Inflammatory macrophage (primary cell): ENCODE results near the gene NCOA1.
A peak's percentile ranks its signal among the peaks of the same experiment; 100 is the strongest.
"Not testable (repeated sequence)": the region's sequence is repeated elsewhere in the genome, so short reads cannot be mapped to it uniquely, and the experiment has no call there.

ENCODE experiments used
- DNase-seq, 2 donors: peaks; one replicate each; pipeline ENCODE4 v3.0.0-alpha.2; 2020 to 2022

The NCOA1 gene

DNA sequence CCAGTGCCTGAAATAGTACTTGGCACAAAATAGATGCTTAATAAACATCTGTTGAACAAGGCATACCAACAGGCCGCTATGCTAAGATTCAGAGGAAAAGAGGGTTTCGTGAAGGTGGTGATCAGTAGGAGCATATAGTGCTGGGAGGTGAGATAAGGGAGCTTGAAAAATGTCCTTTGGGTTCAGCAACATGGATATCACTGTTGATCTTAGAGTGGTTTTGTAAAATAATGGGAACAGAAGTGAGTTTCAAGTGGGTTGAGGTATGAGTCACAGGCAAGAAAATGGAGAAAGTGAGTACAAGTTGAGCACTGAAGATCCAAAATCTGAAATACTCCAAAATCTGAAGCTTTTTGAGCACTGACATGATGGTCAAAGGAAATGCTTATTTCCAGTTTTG, 306.6 kb downstream of the NCOA1 start:
- DNase-seq, result no peak

DNA sequence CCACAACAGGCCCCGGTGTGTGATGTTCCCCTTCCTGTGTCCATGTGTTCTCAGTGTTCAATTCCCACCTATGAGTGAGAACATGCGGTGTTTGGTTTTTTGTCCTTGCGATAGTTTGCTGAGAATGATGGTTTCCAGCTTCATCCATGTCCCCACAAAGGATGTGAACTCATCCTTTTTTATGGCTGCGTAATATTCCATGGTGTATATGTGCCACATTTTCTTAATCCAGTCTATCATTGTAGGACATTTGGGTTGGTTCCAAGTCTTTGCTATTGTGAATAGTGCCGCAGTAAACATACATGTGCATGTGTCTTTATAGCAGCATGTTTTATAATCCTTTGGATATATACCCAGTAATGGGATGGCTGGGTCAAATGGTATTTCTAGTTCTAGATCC, 309.4 kb downstream of the NCOA1 start:
- not testable (repeated sequence) for DNase-seq

GRCh38 chr2:24805811-24806660, 315.0 kb downstream of the NCOA1 start:
- DNase-seq, result not testable (repeated sequence)

- peak in 1 of 2 donors; percentile 16 for DNase-seq
Observed at GRCh38 chr2:24806661-24807036, 315.6 kb downstream of the NCOA1 start.

DNA sequence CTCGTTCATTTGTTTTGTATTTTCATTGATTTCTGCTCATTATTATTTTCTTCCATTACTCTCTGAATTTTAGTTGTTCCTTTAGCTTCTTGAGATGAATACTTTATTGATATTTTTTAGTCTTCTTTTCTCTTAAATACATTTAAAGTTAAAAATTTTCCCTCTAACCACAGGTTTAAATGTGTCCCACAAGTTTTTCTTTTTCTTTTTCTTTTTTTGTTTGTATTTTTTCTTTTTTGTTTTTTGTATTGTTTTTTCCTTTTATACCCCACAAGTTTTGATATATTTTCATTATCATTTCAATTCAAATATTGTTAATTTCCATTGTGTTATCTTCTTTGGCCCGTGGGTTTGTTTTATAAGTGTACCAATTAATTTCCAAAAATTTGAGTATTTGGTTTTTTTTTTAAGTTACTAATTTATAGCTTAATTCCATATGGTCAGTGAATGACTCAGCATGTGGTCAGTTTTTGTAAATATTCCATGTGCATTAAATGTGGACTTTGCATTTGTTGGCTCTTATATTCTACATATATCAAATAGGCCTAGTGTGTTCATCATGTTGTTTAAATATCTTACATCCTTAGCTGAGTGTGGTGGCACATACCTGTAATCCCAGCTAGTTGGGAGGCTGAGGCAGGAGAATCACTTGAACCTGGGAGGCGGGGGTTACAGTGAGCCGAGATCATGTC, 318.4 kb downstream of the NCOA1 start:
- no peak for DNase-seq

- DNase-seq, result no peak
Observed at GRCh38 chr2:24813691-24814137, 322.7 kb downstream of the NCOA1 start.

GRCh38 chr2:24814516-24814915, 323.5 kb downstream of the NCOA1 start:
- DNase-seq, result no peak

- no peak for DNase-seq
Observed at GRCh38 chr2:24815171-24815570, 324.1 kb downstream of the NCOA1 start.

GRCh38 chr2:24816404-24816803, 325.4 kb downstream of the NCOA1 start:
- no peak for DNase-seq

DNA sequence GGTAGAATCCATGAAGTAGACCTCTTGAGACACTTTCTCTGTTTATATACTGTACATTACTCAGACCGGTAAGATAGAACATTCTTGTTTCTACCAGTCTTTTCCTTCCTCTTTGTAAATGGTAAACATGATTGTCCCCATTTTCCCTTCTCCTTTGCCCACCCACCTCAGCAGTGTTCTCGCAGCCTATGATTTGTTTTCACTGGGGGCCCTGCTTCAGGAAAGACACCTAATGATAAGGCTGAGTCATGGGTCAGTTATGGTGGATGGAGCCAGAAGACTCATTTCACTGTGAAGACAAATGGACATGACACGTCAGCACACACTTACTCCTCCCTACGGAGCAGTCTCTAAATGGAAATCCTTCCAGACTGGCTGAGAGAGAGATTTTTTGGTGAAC, 325.8 kb downstream of the NCOA1 start:
- DNase-seq, result no peak

DNA sequence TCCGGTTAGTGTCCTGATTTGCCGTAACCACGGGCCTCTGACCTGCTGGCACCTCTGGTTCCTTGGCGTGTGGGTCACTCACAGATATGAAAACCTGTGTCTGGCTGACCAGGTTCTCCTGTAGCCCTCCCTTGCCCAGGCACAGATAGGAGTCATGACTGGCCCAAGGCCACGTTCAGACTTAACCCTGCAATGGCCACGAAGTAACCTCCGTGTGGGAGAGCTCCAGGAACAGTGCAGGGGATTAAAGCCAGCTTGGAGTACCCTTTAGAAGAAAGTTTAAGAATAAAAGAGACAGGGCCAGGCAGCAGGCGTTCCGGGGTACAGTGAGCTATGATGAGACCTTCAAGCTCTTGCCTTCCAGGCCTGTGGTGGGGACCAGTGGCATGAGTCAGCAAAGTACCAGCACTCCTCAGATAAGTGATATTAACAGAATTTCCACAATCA, 327.7 kb downstream of the NCOA1 start:
- no peak for DNase-seq

- no peak for DNase-seq
Observed at GRCh38 chr2:24819442-24820174, 328.6 kb downstream of the NCOA1 start.

GRCh38 chr2:24820175-24820513, 329.1 kb downstream of the NCOA1 start:
- DNase-seq, result no peak
